Endothelial cell (in vitro differentiated cells): ENCODE data around the gene SLC12A9. TPM values are rescaled to one million over a fixed set of nuclear protein-coding genes. Genes with fewer than 3 reads are reported as not detected.
A peak's percentile ranks its signal among the peaks of the same experiment; 100 is the strongest.

ENCODE experiments used
- DNase-seq: peaks from one replicate; pipeline ENCODE4 v3.0.0; 2021; ENCODE audit warnings: low spot score
- H3K27ac Mint-ChIP-seq: one replicate; pipeline ENCODE4 v1.8.0; 2021; ENCODE audit warnings: mixed read lengths, inconsistent platforms; ENCODE audit not compliant: unreplicated experiment
- H3K27me3 Mint-ChIP-seq: one replicate; pipeline ENCODE4 v1.8.0; 2021; ENCODE audit warnings: mild to moderate bottlenecking, moderate library complexity, mixed read lengths, inconsistent platforms; ENCODE audit not compliant: unreplicated experiment
- H3K36me3 Mint-ChIP-seq: one replicate; pipeline ENCODE4 v1.8.0; 2021; ENCODE audit warnings: mild to moderate bottlenecking, low read depth, mixed read lengths, inconsistent platforms; ENCODE audit not compliant: unreplicated experiment
- H3K4me1 Mint-ChIP-seq: one replicate; pipeline ENCODE4 v1.8.0; 2021; ENCODE audit warnings: mild to moderate bottlenecking, mixed read lengths, inconsistent platforms; ENCODE audit not compliant: unreplicated experiment
- H3K4me3 Mint-ChIP-seq: one replicate; pipeline ENCODE4 v1.8.0; 2021; ENCODE audit warnings: mild to moderate bottlenecking, mixed read lengths, inconsistent platforms; ENCODE audit not compliant: unreplicated experiment
- H3K9me3 Mint-ChIP-seq: one replicate; pipeline ENCODE4 v1.8.0; 2021; ENCODE audit warnings: mixed read lengths, inconsistent platforms; ENCODE audit not compliant: unreplicated experiment
- total RNA-seq: library from RNA; stranded (reverse); fragmentation: NEBNext Ultra II Directional; extraction: Animal tissue kit (Norgen Biotek cat#: 25700); gene quantifications from one replicate; pipeline ENCODE4 v1.2.1, GENCODE V29; 2021; ENCODE audit not compliant: unreplicated experiment
- TF ChIP-seq, protein P1 (sequence below): fragments of 200-600 bp; sonication (generic); IDR thresholded peaks from one replicate; pipeline ENCODE4 v1.5.0; 2021; ENCODE audit warnings: antibody characterized with exemption; ENCODE audit not compliant: unreplicated experiment

SLC12A9 gene
- total RNA-seq, 1 donor from 2014 or later = 60.5 TPM

GRCh38 chr7:100864263-100864845 is 11.8 kb downstream of the SLC12A9 start:
- H3K36me3 Mint-ChIP-seq = peaks cover 24% of the 10 kb centered on the region
- H3K27ac Mint-ChIP-seq = no peak overlapping the region
- H3K27me3 Mint-ChIP-seq = peaks cover 5% of the 10 kb centered on the region
- H3K4me3 Mint-ChIP-seq = no peak overlapping the region
- peaks cover 11% of the 10 kb centered on the region for H3K4me1 Mint-ChIP-seq
- no peaks in the 10 kb centered on the region for H3K9me3 Mint-ChIP-seq
- TF ChIP-seq, protein P1, sequence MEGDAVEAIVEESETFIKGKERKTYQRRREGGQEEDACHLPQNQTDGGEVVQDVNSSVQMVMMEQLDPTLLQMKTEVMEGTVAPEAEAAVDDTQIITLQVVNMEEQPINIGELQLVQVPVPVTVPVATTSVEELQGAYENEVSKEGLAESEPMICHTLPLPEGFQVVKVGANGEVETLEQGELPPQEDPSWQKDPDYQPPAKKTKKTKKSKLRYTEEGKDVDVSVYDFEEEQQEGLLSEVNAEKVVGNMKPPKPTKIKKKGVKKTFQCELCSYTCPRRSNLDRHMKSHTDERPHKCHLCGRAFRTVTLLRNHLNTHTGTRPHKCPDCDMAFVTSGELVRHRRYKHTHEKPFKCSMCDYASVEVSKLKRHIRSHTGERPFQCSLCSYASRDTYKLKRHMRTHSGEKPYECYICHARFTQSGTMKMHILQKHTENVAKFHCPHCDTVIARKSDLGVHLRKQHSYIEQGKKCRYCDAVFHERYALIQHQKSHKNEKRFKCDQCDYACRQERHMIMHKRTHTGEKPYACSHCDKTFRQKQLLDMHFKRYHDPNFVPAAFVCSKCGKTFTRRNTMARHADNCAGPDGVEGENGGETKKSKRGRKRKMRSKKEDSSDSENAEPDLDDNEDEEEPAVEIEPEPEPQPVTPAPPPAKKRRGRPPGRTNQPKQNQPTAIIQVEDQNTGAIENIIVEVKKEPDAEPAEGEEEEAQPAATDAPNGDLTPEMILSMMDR = no peak
- DNase-seq = no peak

- Mint-ChIP-seq H3K27ac (no peak overlapping the region), H3K36me3 (peaks cover 23% of the 10 kb centered on the region), H3K27me3 (peaks cover 2% of the 10 kb centered on the region), H3K4me3 (peak overlapping the region; percentile 42), H3K4me1 (peaks cover 12% of the 10 kb centered on the region), H3K9me3 (no peaks in the 10 kb centered on the region)
- no peak for DNase-seq
- TF ChIP-seq, protein P1 = no peak
Observed at GRCh38 chr7:100865372-100865911, 12.9 kb downstream of the SLC12A9 start.

DNA sequence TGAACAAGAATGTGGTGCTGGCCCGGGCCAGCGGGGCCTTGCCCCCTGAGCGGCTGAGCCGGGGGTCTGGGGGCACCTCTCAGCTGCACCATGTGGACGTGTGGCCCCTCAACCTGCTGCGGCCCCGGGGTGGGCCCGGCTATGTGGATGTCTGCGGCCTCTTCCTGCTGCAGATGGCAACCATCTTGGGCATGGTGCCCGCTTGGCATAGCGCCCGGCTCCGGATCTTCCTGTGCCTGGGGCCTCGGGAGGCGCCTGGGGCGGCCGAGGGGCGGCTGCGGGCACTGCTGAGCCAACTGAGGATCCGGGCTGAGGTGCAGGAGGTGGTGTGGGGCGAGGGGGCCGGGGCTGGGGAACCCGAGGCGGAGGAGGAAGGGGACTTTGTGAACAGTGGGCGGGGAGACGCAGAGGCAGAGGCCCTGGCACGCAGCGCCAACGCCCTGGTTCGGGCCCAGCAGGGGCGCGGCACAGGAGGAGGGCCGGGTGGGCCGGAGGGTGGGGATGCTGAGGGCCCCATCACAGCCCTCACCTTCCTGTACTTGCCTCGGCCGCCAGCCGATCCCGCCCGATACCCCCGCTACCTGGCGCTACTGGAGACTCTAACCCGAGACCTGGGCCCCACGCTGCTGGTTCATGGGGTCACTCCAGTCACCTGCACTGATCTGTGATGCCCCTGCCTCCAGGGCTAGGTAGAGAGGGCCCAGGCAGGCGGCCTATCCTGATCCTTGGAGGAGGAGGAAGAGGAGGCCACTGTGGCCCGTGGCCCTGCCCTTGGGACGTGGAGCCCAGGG is 13.6 kb downstream of the SLC12A9 start:
- DNase-seq = no peak
- Mint-ChIP-seq H3K27me3 (peaks cover 5% of the 10 kb centered on the region), H3K4me1 (peaks cover 16% of the 10 kb centered on the region), H3K27ac (no peak overlapping the region), H3K4me3 (no peak overlapping the region), H3K36me3 (peaks cover 20% of the 10 kb centered on the region), H3K9me3 (no peaks in the 10 kb centered on the region)
- TF ChIP-seq, protein P1 = no peak

DNA sequence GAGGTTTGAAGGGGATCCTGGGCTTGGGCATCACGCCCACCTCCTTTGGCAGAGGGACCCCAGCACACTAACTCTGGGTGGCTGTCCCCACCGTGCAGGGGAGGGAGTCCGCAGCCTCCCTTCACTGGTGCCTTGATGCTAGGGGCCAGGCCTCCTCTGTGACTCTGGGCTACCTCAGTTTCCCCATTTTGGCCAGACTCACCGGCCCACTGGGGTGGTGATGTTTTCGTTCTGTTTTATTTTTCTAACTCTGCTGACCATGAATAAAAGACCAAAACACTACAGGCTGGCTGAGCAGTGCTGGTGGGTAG is 14.2 kb downstream of the SLC12A9 start:
- TF ChIP-seq, protein P1 = no peak
- Mint-ChIP-seq H3K4me1 (peaks cover 20% of the 10 kb centered on the region), H3K27me3 (peaks cover 10% of the 10 kb centered on the region), H3K27ac (peak overlapping the region; percentile 70), H3K36me3 (peaks cover 24% of the 10 kb centered on the region), H3K9me3 (no peaks in the 10 kb centered on the region), H3K4me3 (peak overlapping the region; percentile 79)
- no peak for DNase-seq
